ENCODE results near the gene ADARB1. TPM values are rescaled to one million over a fixed set of nuclear protein-coding genes. Genes with fewer than 3 reads are reported as not detected.
"Not testable (repeated sequence)": the region's sequence is repeated elsewhere in the genome, so short reads cannot be mapped to it uniquely, and the experiment has no call there.

Gene ADARB1
- total and polyA plus RNA-seq, 2 experiments from 2014 or later, result 16.0 to 17.3 TPM

GRCh38 chr21:45132841-45133573 is 58.6 kb downstream of the ADARB1 start:
- H3K27me3 ChIP-seq, result no peaks in the 10 kb centered on the region
- TF ChIP-seq EZH2phosphoT487 (IDR thresholded peaks at IDR 0.05; ENCODE audit: low read depth, severe bottlenecking, unreplicated experiment), result no peak
- TF ChIP-seq CTCF (IDR thresholded peaks at IDR 0.05; ENCODE audit: poor library complexity), result no peak
- no peak for TF ChIP-seq EZH2 (IDR thresholded peaks at IDR 0.05; ENCODE audit: borderline replicate concordance)
- H3K79me2 ChIP-seq, result peaks cover 10% of the 10 kb centered on the region
- H3K4me3 ChIP-seq, result no peak overlapping the region
- no peaks in the 10 kb centered on the region for H4K20me1 ChIP-seq (ENCODE audit: insufficient read depth, poor library complexity, severe bottlenecking)
- H2AFZ ChIP-seq, result no peak overlapping the region
- no peaks in the 10 kb centered on the region for H3K9me2 ChIP-seq (replicated peaks; ENCODE audit: insufficient read depth)
- no peak overlapping the region for H3K4me2 ChIP-seq
- H3K4me1 ChIP-seq (ENCODE audit: insufficient read depth), result no peaks in the 10 kb centered on the region
- no peaks in the 10 kb centered on the region for H3K9me3 ChIP-seq (ENCODE audit: low read depth)
- no peak for DNase-seq (ENCODE audit: low spot score)
- no peaks in the 10 kb centered on the region for H3K36me3 ChIP-seq (replicated peaks; ENCODE audit: insufficient read depth, low read depth)
- no peak overlapping the region for H3K27ac ChIP-seq
- WGBS (ENCODE audit: low lambda C conversion rate, missing lambda C conversion rate), result 83% methylated on average over 13 of the region's 13 CpGs

- not testable (repeated sequence) for H3K9me2 ChIP-seq (replicated peaks; ENCODE audit: insufficient read depth); DNase-seq (ENCODE audit: low spot score); H3K4me3 ChIP-seq; H4K20me1 ChIP-seq (ENCODE audit: insufficient read depth, poor library complexity, severe bottlenecking); H3K36me3 ChIP-seq (replicated peaks; ENCODE audit: insufficient read depth, low read depth); H3K9me3 ChIP-seq (ENCODE audit: low read depth); H3K4me1 ChIP-seq (ENCODE audit: insufficient read depth); H3K27ac ChIP-seq; H3K4me2 ChIP-seq; H3K79me2 ChIP-seq; H3K27me3 ChIP-seq; H2AFZ ChIP-seq
- 99% methylated on average over 8 of the region's 60 CpGs for WGBS (ENCODE audit: low lambda C conversion rate, missing lambda C conversion rate)
Observed at GRCh38 chr21:45133574-45134278, 59.3 kb downstream of the ADARB1 start.

GRCh38 chr21:45134279-45135076 is 60.1 kb downstream of the ADARB1 start:
- H3K36me3 ChIP-seq (replicated peaks; ENCODE audit: insufficient read depth, low read depth), result no peaks in the 10 kb centered on the region
- TF ChIP-seq EZH2phosphoT487 (IDR thresholded peaks at IDR 0.05; ENCODE audit: low read depth, severe bottlenecking, unreplicated experiment), result no peak
- TF ChIP-seq CTCF (IDR thresholded peaks at IDR 0.05; ENCODE audit: poor library complexity), result no peak
- TF ChIP-seq EZH2 (IDR thresholded peaks at IDR 0.05; ENCODE audit: borderline replicate concordance), result no peak
- H3K4me2 ChIP-seq, result no peak overlapping the region
- H3K4me1 ChIP-seq (ENCODE audit: insufficient read depth), result peaks cover 3% of the 10 kb centered on the region
- H3K9me2 ChIP-seq (replicated peaks; ENCODE audit: insufficient read depth), result no peaks in the 10 kb centered on the region
- no peak for DNase-seq (ENCODE audit: low spot score)
- no peak overlapping the region for H3K27ac ChIP-seq
- no peaks in the 10 kb centered on the region for H4K20me1 ChIP-seq (ENCODE audit: insufficient read depth, poor library complexity, severe bottlenecking)
- no peak overlapping the region for H2AFZ ChIP-seq
- H3K9me3 ChIP-seq (ENCODE audit: low read depth), result no peaks in the 10 kb centered on the region
- no peak overlapping the region for H3K4me3 ChIP-seq
- H3K79me2 ChIP-seq, result no peaks in the 10 kb centered on the region
- 98% methylated on average over 16 of the region's 29 CpGs for WGBS (ENCODE audit: low lambda C conversion rate, missing lambda C conversion rate)
- H3K27me3 ChIP-seq, result no peaks in the 10 kb centered on the region

GRCh38 chr21:45135122-45135521 is 60.7 kb downstream of the ADARB1 start:
- Histone ChIP-seq H4K20me1 (ENCODE audit: insufficient read depth, poor library complexity, severe bottlenecking) (no peaks in the 10 kb centered on the region), H3K9me2 (replicated peaks; ENCODE audit: insufficient read depth) (no peaks in the 10 kb centered on the region), H3K27me3 (no peaks in the 10 kb centered on the region), H3K36me3 (replicated peaks; ENCODE audit: insufficient read depth, low read depth) (no peaks in the 10 kb centered on the region), H3K9me3 (ENCODE audit: low read depth) (no peaks in the 10 kb centered on the region), H3K4me2 (no peak overlapping the region), H3K27ac (no peak overlapping the region), H3K4me1 (ENCODE audit: insufficient read depth) (peaks cover 3% of the 10 kb centered on the region), H3K79me2 (no peaks in the 10 kb centered on the region), H3K4me3 (no peak overlapping the region), H2AFZ (no peak overlapping the region)
- no peak for TF ChIP-seq EZH2 (IDR thresholded peaks at IDR 0.05; ENCODE audit: borderline replicate concordance)
- TF ChIP-seq CTCF (IDR thresholded peaks at IDR 0.05; ENCODE audit: poor library complexity), result no peak
- TF ChIP-seq EZH2phosphoT487 (IDR thresholded peaks at IDR 0.05; ENCODE audit: low read depth, severe bottlenecking, unreplicated experiment), result no peak
- WGBS (ENCODE audit: low lambda C conversion rate, missing lambda C conversion rate), result 90% methylated on average over 3 of the region's 3 CpGs
- no peak for DNase-seq (ENCODE audit: low spot score)
